Transverse colon (tissue), 3 donors: ENCODE measurements around the gene TYROBP.

Source experiments
- EP300 ChIP-seq: sonication (generic); formaldehyde crosslinking; IDR thresholded peaks from one replicate; pipeline ENCODE4 v1.6.1; 2017; ENCODE audit warnings: antibody characterized with exemption, low read depth
- POLR2A ChIP-seq: fragments of 450-650 bp; IDR thresholded peaks from one replicate; pipeline ENCODE4 v1.6.1; 2016; ENCODE audit warnings: antibody characterized with exemption, mild to moderate bottlenecking, moderate library complexity
- TF ChIP-seq, protein P1 (sequence below), 5 experiments: fragments of 200-600 bp in 3 of 5; fragments of 450-650 bp in 2 of 5; sonication (generic) in 3 of 5; IDR thresholded peaks; 1 replicate in 2 of 5; 2 replicates in 3 of 5; pipeline ENCODE4 v1.5.1; 2016 to 2017; ENCODE audit warnings: antibody characterized with exemption in 5 of 5, inconsistent platforms in 3 of 5, mild to moderate bottlenecking in 2 of 5, moderate library complexity in 1 of 5

- TF ChIP-seq, protein P1, sequence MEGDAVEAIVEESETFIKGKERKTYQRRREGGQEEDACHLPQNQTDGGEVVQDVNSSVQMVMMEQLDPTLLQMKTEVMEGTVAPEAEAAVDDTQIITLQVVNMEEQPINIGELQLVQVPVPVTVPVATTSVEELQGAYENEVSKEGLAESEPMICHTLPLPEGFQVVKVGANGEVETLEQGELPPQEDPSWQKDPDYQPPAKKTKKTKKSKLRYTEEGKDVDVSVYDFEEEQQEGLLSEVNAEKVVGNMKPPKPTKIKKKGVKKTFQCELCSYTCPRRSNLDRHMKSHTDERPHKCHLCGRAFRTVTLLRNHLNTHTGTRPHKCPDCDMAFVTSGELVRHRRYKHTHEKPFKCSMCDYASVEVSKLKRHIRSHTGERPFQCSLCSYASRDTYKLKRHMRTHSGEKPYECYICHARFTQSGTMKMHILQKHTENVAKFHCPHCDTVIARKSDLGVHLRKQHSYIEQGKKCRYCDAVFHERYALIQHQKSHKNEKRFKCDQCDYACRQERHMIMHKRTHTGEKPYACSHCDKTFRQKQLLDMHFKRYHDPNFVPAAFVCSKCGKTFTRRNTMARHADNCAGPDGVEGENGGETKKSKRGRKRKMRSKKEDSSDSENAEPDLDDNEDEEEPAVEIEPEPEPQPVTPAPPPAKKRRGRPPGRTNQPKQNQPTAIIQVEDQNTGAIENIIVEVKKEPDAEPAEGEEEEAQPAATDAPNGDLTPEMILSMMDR (IDR thresholded peaks at IDR 0.05): no peak
- TF ChIP-seq EP300 (no peak), POLR2A (no peak)
Measured at GRCh38 chr19:35907377-35907745, 734 bp downstream of the TYROBP start.
